Measurements from ENCODE around the gene ANKRD52.
A peak's percentile ranks its signal among the peaks of the same experiment; 100 is the strongest.

Gene ANKRD52

GRCh38 chr12:56261503-56262232 is 3.5 kb upstream of the ANKRD52 start:
- FAIRE-seq (peak; percentile 80), DNase-seq (ENCODE audit: insufficient read length, low spot score) (peak; percentile 86)
- TF ChIP-seq POLR2A (IDR thresholded peaks at IDR 0.05; ENCODE audit: low read depth, low read length): 0 out of 2 replicates have a peak, but pooled peaks have one; percentile 13

DNA sequence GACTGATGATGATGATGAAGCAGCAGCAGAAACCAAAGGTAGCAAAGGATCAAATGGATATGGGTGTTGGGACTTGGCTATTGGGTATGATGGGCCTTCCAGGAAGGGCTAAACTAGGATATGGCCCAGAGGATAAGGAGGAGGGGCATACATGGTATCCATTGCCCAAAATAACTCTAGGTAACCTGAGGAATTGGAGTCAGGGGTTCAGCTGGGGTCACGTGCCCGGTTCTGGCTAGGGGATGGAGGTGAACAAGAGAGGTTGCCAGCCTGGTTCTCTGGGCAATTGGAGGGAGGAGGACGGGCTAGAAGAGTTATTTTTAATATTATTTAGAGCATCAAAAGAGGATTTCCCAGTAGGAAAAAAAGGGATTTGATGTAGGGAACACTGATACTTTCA is 2.7 kb upstream of the ANKRD52 start:
- no peak for TF ChIP-seq POLR2A (IDR thresholded peaks at IDR 0.05; ENCODE audit: low read depth, low read length)
- DNase-seq (ENCODE audit: insufficient read length, low spot score) (no peak), FAIRE-seq (no peak)

GRCh38 chr12:56260380-56260779 is 2.2 kb upstream of the ANKRD52 start:
- DNase-seq (ENCODE audit: insufficient read length, low spot score) (no peak), FAIRE-seq (no peak)
- no peak for TF ChIP-seq POLR2A (IDR thresholded peaks at IDR 0.05; ENCODE audit: low read depth, low read length)

DNA sequence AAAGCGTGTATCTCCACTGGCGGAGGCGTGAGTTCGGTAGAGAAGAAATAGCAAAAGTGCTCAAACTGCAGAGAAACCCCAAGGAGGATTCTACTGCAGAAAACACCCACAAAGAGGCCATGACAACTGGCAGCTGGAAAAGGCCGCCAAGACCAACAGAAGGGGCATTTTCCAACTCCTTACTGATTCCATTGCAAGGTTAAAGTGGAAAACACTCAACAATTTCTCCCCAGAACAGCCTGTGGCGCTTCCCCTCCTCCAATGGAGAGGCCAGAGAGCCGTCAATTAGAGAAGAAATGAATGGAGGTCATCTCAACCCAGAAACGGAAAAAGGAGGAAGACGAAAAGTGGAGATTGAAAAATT is 618 bp upstream of the ANKRD52 start:
- FAIRE-seq (no peak), DNase-seq (ENCODE audit: insufficient read length, low spot score) (no peak)
- no peak for TF ChIP-seq POLR2A (IDR thresholded peaks at IDR 0.05; ENCODE audit: low read depth, low read length)

- TF ChIP-seq POLR2A (IDR thresholded peaks at IDR 0.05; ENCODE audit: low read depth, low read length): no peak
Measured at GRCh38 chr12:56257491-56258067, 605 bp downstream of the ANKRD52 start.

DNA sequence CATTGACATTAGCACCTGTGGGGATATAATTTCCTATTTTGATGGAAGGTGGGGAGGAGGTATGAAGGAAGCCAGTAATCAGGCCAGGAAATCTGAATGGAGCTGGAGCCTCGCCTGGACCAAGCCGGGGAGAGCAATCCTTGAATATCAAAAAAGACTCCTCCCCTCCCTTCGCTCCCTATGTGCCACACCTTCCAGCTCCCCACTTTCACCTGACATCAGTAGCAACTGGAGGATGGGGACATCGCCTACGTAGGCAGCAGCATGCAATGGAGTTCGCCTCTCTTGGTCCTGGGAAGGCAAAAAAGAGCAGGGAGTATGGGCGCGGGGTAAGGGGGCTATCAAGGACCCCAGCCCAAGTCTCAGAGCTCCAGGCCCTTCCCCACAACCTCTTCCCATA is 1.1 kb downstream of the ANKRD52 start:
- no peak for DNase-seq (ENCODE audit: insufficient read length, low spot score)
- no peak for TF ChIP-seq POLR2A (IDR thresholded peaks at IDR 0.05; ENCODE audit: low read depth, low read length)
- no peak for FAIRE-seq

More at GRCh38 chr12:56257491-56258067, 605 bp downstream of the ANKRD52 start:
- FAIRE-seq (no peak), DNase-seq (ENCODE audit: insufficient read length, low spot score) (no peak)

DNA sequence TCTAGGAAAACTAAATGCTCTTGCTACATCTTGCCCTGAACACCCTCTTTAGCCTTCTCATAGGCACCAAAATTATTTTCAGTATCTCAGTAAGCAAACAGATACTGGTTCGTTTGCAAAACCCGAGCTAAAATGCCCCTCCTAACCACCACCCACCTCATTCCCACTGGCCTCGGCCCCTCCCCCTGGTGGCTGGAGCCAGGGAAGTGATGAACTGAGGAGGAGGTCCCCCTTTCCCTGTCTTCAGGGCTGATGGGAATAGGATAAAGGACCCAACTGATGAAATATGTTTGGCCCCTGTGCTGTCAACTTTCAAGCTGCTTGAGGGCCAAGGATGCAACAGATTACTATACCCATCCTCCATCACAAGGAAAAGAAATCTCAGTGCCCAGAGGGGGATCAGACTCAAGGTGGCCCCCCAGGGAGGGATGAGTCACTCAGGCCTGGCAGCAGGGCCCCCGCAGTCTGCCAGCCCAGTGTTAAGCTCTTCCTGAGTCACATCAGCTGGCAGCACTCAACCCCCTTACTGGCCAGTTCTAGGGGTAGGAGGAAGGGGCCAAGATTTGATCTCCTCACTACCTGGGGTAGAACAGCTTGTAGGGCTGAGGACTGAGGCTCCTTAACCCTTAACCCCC is 1.7 kb downstream of the ANKRD52 start:
- TF ChIP-seq POLR2A (IDR thresholded peaks at IDR 0.05; ENCODE audit: low read depth, low read length): no peak
- DNase-seq (ENCODE audit: insufficient read length, low spot score): peak; percentile 74
- no peak for FAIRE-seq

- no peak for FAIRE-seq
- DNase-seq (ENCODE audit: insufficient read length, low spot score): no peak
- no peak for TF ChIP-seq POLR2A (IDR thresholded peaks at IDR 0.05; ENCODE audit: low read depth, low read length)
Measured at GRCh38 chr12:56255671-56256070, 2.5 kb downstream of the ANKRD52 start.

GRCh38 chr12:56253091-56253490 is 5.1 kb downstream of the ANKRD52 start:
- DNase-seq (ENCODE audit: insufficient read length, low spot score) (no peak), FAIRE-seq (no peak)
- no peak for TF ChIP-seq POLR2A (IDR thresholded peaks at IDR 0.05; ENCODE audit: low read depth, low read length)

DNA sequence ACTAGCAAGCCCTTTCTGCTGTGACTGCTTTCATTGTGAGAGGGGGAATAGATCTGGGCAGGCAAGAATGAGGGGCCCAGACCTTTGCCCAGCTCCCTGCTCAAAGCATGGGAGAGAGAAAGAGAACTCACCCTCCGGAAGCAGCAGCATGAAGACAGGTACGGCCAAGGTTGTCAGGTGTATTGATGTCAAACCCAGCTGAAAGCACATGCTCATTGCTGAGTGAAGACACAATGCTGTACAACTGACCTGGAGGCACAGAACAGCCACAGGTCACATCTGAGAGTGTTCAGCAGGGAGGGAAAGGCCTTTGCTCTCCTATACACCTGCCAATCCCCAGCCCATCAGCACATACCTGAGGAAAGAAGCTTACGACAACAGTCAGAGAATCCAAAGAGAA is 5.5 kb downstream of the ANKRD52 start:
- no peak for TF ChIP-seq POLR2A (IDR thresholded peaks at IDR 0.05; ENCODE audit: low read depth, low read length)
- no peak for DNase-seq (ENCODE audit: insufficient read length, low spot score)
- no peak for FAIRE-seq

DNA sequence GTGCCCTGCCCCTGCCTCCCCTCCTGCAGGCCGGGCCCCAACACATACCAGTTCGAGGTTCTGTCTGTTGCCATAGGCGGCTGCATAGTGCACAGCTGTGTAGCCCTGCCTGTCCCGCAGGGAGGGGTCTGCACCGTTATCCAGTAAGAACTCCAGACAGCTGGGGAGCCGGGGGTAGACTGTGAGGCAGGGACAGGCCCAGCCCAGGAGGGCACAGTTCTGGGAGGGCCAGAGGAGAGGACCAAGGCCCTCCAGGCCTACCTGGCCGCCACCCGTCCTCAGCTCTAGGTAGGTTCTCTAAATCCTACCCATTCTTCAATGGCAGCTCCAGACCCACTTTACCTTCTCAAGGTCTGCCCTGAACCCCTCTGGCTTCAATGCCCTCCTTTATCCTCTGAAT is 9.5 kb downstream of the ANKRD52 start:
- DNase-seq (ENCODE audit: insufficient read length, low spot score) (no peak), FAIRE-seq (no peak)

DNA sequence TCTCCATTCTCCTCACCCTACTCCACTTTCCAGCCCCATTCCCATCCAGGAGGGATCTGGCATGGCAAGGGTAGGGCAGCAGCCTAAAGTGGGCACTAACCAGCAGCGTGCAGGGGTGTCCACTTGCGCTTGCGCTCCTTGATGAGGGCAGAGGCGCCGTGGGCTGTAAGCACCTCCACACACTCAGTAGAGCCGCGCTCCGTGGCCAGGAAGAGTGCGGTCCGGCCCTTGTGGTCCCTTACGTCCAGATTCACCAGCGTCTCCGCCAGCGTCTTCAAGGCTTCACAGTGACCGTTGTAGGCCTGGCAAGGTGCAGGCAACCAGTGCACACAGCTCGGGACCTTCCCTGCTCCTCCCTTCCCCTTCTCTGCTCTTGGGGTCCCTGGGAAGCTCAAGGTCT is 10.3 kb downstream of the ANKRD52 start:
- DNase-seq (ENCODE audit: insufficient read length, low spot score) (no peak), FAIRE-seq (no peak)
- TF ChIP-seq POLR2A (IDR thresholded peaks at IDR 0.05; ENCODE audit: low read depth, low read length): no peak

More for the DNA sequence above, 9.5 kb downstream of the ANKRD52 start:
- TF ChIP-seq POLR2A (IDR thresholded peaks at IDR 0.05; ENCODE audit: low read depth, low read length): no peak

- no peak for FAIRE-seq
- DNase-seq (ENCODE audit: insufficient read length, low spot score): no peak
- no peak for TF ChIP-seq POLR2A (IDR thresholded peaks at IDR 0.05; ENCODE audit: low read depth, low read length)
Measured at GRCh38 chr12:56244494-56244893, 13.7 kb downstream of the ANKRD52 start.

DNA sequence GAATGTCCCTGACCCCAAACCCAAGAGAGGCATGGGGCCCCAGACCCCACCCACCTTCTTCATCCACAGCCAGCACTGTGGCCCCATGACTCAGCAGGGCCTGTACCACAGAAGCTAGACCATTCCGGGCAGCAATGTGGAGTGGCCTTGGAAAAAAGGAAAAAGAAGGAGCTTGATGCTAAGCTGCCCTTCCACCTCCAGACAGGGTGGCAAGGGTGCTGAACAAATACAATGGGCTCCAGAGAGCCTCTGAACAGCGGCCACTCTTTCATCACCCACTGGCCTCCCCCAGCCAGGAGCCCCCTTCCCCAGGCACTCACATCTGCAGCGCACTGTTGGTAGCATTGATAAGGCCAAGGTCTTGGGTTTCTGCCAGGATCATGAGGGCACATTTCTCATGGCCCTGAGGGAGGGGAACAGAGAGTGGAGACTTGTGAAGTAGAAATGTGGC is 14.4 kb downstream of the ANKRD52 start:
- DNase-seq (ENCODE audit: insufficient read length, low spot score): no peak
- FAIRE-seq: no peak
- no peak for TF ChIP-seq POLR2A (IDR thresholded peaks at IDR 0.05; ENCODE audit: low read depth, low read length)

DNA sequence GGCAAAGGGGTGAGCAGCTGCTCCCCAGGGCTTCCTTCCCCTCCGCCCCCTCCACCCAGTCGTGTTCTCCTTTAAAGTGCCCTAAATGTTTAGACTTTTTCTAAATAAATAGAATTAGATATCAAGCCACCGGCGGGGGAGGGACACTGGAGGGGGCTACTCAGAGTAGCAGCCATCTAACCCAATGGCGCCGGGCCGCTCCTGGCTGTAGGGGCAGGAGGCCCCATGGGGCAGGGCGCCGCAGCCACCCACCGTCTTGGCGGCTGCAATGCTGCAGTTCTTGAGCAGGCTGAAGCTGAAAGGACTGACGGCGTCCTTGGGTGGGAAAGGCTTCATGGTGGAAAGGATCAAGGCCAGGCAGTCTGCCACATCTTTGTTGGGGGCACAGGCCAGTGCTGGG is 15.2 kb downstream of the ANKRD52 start:
- no peak for TF ChIP-seq POLR2A (IDR thresholded peaks at IDR 0.05; ENCODE audit: low read depth, low read length)
- DNase-seq (ENCODE audit: insufficient read length, low spot score) (no peak), FAIRE-seq (no peak)

Measured in H54 (cell line).